ENCODE results near the gene MGAT5B. TPM values are rescaled to one million over a fixed set of nuclear protein-coding genes. Genes with fewer than 3 reads are reported as not detected.

The MGAT5B gene
- total RNA-seq, 2 donors from 2014 or later = 0.36 to 0.46 TPM

GRCh38 chr17:76934561-76935320 lies 66.5 kb downstream of the MGAT5B start:
- no peak for ATAC-seq
- DNase-seq = no peak
- intact Hi-C loops (cut with DNase I, micrococcal nuclease) = no loop called here

- ATAC-seq = no peak
- intact Hi-C loops (cut with DNase I, micrococcal nuclease) = no loop called here
- no peak for DNase-seq
Observed at GRCh38 chr17:76935331-76935730, 67.1 kb downstream of the MGAT5B start.

GRCh38 chr17:76937238-76937637 lies 69.0 kb downstream of the MGAT5B start:
- no peak for ATAC-seq
- intact Hi-C loops (cut with DNase I, micrococcal nuclease) = no loop called here
- no peak for DNase-seq

- no peak for ATAC-seq
Observed at GRCh38 chr17:76938009-76938408, 69.8 kb downstream of the MGAT5B start.

GRCh38 chr17:76940295-76940694 lies 72.1 kb downstream of the MGAT5B start:
- no peak for DNase-seq
- ATAC-seq = no peak
- intact Hi-C loops (cut with DNase I, micrococcal nuclease) = no loop called here

More at GRCh38 chr17:76938009-76938408, 69.8 kb downstream of the MGAT5B start:
- intact Hi-C loops (cut with DNase I, micrococcal nuclease) = no loop called here
- DNase-seq = no peak

GRCh38 chr17:76940738-76941350 lies 72.6 kb downstream of the MGAT5B start:
- intact Hi-C loops (cut with DNase I, micrococcal nuclease) = no loop called here
- DNase-seq = no peak
- ATAC-seq = no peak

- intact Hi-C loops (cut with DNase I, micrococcal nuclease) = no loop called here
- no peak for DNase-seq
- no peak for ATAC-seq
Observed at GRCh38 chr17:76943202-76943601, 75.0 kb downstream of the MGAT5B start.

- ATAC-seq (no peak), DNase-seq (no peak)
- intact Hi-C loops (cut with DNase I, micrococcal nuclease) = no loop called here
Observed at GRCh38 chr17:76943781-76944213, 75.6 kb downstream of the MGAT5B start.

- DNase-seq = no peak
- ATAC-seq = no peak
- intact Hi-C loops (cut with DNase I, micrococcal nuclease) = no loop called here
Observed at GRCh38 chr17:76944477-76944876, 76.3 kb downstream of the MGAT5B start.

GRCh38 chr17:76946111-76946771 lies 78.0 kb downstream of the MGAT5B start:
- intact Hi-C loops (cut with DNase I, micrococcal nuclease) = no loop called here
- ATAC-seq (no peak), DNase-seq (no peak)

GRCh38 chr17:76946772-76947135 lies 78.5 kb downstream of the MGAT5B start:
- no peak for ATAC-seq
- no peak for DNase-seq
- intact Hi-C loops (cut with DNase I, micrococcal nuclease) = no loop called here

GRCh38 chr17:76947309-76947708 lies 79.1 kb downstream of the MGAT5B start:
- ATAC-seq = no peak
- no peak for DNase-seq
- intact Hi-C loops (cut with DNase I, micrococcal nuclease) = no loop called here

- intact Hi-C loops (cut with DNase I, micrococcal nuclease) = no loop called here
Observed at GRCh38 chr17:76947771-76948170, 79.6 kb downstream of the MGAT5B start.

GRCh38 chr17:76948301-76948700 lies 80.1 kb downstream of the MGAT5B start:
- DNase-seq (no peak), ATAC-seq (no peak)
- intact Hi-C loops (cut with DNase I, micrococcal nuclease) = no loop called here

More at GRCh38 chr17:76947771-76948170, 79.6 kb downstream of the MGAT5B start:
- no peak for ATAC-seq
- DNase-seq = no peak

- ATAC-seq = no peak
- no peak for DNase-seq
- intact Hi-C loops (cut with DNase I, micrococcal nuclease) = no loop called here
Observed at GRCh38 chr17:76948726-76949342, 80.6 kb downstream of the MGAT5B start.

- intact Hi-C loops (cut with DNase I, micrococcal nuclease) = no loop called here
- ATAC-seq (no peak), DNase-seq (no peak)
Observed at GRCh38 chr17:76949913-76950695, 81.9 kb downstream of the MGAT5B start.

- DNase-seq (no peak), ATAC-seq (no peak)
- intact Hi-C loops (cut with DNase I, micrococcal nuclease) = no loop called here
Observed at GRCh38 chr17:76951375-76951905, 83.2 kb downstream of the MGAT5B start.

GRCh38 chr17:76952402-76952801 lies 84.2 kb downstream of the MGAT5B start:
- intact Hi-C loops (cut with DNase I, micrococcal nuclease) = no loop called here
- no peak for DNase-seq
- no peak for ATAC-seq

GRCh38 chr17:76953066-76953465 lies 84.9 kb downstream of the MGAT5B start:
- intact Hi-C loops (cut with DNase I, micrococcal nuclease) = no loop called here
- DNase-seq = no peak
- no peak for ATAC-seq
